ENCODE measurements around the gene KRTAP19-2. TPM values are rescaled to one million over a fixed set of nuclear protein-coding genes. Genes with fewer than 3 reads are reported as not detected.
"Not testable (repeated sequence)": the region's sequence is repeated elsewhere in the genome, so short reads cannot be mapped to it uniquely, and the experiment has no call there.

The KRTAP19-2 gene
- total RNA-seq, 1 experiment from 2014 or later: not detected

DNA sequence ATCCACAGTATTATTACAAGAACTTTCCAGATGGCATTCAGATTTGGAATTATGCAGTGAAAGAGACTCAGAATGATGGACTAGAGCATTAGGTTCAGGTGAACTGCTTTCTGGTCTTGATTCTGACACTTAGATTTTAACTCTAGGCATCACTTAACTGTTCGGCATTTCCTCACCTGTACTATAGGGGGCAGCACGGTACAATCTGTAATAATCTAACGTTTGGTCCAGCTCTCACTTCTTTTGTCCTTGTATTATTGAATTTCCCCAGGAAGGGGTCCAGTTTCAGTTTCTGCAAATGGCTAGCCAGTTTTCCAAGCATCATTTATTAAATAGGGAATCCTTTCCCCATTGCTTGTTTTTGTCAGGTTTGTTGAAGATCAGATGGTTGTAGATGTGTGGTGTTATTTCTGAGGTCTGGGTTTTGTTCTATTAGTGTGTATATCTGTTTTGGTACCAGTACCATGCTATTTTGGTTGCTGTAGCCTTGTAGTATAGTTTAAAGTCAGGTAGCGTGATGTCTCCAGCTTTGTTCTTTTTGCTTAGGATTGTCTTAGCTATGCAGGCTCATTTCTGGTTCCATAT is 18.5 kb upstream of the KRTAP19-2 start:
- H3K27ac ChIP-seq (ENCODE audit: low read depth, low read length, poor library complexity, severe bottlenecking); H3K27me3 ChIP-seq (replicated peaks; ENCODE audit: insufficient read depth, low read depth, low read length, poor library complexity); H3K4me3 ChIP-seq (ENCODE audit: low read depth, low read length, poor library complexity, severe bottlenecking); BruUV-seq (replicated peaks); H3K36me3 ChIP-seq (ENCODE audit: insufficient read depth, low read length, poor library complexity, severe bottlenecking); intact Hi-C loops (cut with micrococcal nuclease; ENCODE audit: unreplicated experiment); H3K4me1 ChIP-seq (ENCODE audit: insufficient read depth, low read length, poor library complexity, severe bottlenecking); POLR2A ChIA-PET (ENCODE audit: low non-redundant PET); H3K9me3 ChIP-seq (ENCODE audit: low read depth, low read length, poor library complexity, severe bottlenecking); CTCF ChIA-PET; DNase-seq (ENCODE audit: low spot score): not testable (repeated sequence)
- TF ChIP-seq CTCF (conservative IDR thresholded peaks at IDR 0.05; ENCODE audit: low read depth, low read length): peak; percentile 35; the same call in 1 of the 2 replicates

GRCh38 chr21:30502041-30502440 is 14.8 kb upstream of the KRTAP19-2 start, which contains the start of gene KRTAP19-5:
Gene KRTAP19-5, minus strand, starts transcription at chr21:30502141. Its CDS starts 51 bp downstream, at chr21:30502090.
- ChIA-PET POLR2A (ENCODE audit: low non-redundant PET) (no interaction called here), CTCF (no interaction called here)
- no peaks in the 10 kb centered on the region for H3K4me1 ChIP-seq (ENCODE audit: insufficient read depth, low read length, poor library complexity, severe bottlenecking)
- no peaks in the 10 kb centered on the region for H3K9me3 ChIP-seq (ENCODE audit: low read depth, low read length, poor library complexity, severe bottlenecking)
- no TSS peak for BruUV-seq (replicated peaks)
- no peak for TF ChIP-seq EZH2 (IDR thresholded peaks at IDR 0.05; ENCODE audit: borderline replicate concordance, low read depth, low read length, poor library complexity, severe bottlenecking)
- TF ChIP-seq CTCF (conservative IDR thresholded peaks at IDR 0.05; ENCODE audit: low read depth, low read length): no peak
- H3K27ac ChIP-seq (ENCODE audit: low read depth, low read length, poor library complexity, severe bottlenecking): no peak within 1 kb of the TSS
- no peak within 1 kb of the TSS for H3K4me3 ChIP-seq (ENCODE audit: low read depth, low read length, poor library complexity, severe bottlenecking)
- H3K27me3 ChIP-seq (replicated peaks; ENCODE audit: insufficient read depth, low read depth, low read length, poor library complexity): no peaks in the 10 kb centered on the region
- no peaks in the 10 kb centered on the region for H3K36me3 ChIP-seq (ENCODE audit: insufficient read depth, low read length, poor library complexity, severe bottlenecking)
- DNase-seq (ENCODE audit: low spot score): no peak
- intact Hi-C loops (cut with micrococcal nuclease; ENCODE audit: unreplicated experiment): no loop called here

GRCh38 chr21:30497065-30497464 is 9.8 kb upstream of the KRTAP19-2 start, which contains the start of gene KRTAP19-4:
Gene KRTAP19-4, minus strand, starts transcription at chr21:30497165. Its CDS starts 55 bp downstream, at chr21:30497110.
- no peaks in the 10 kb centered on the region for H3K27me3 ChIP-seq (replicated peaks; ENCODE audit: insufficient read depth, low read depth, low read length, poor library complexity)
- DNase-seq (ENCODE audit: low spot score): no peak
- no peaks in the 10 kb centered on the region for H3K36me3 ChIP-seq (ENCODE audit: insufficient read depth, low read length, poor library complexity, severe bottlenecking)
- no peak for TF ChIP-seq CTCF (conservative IDR thresholded peaks at IDR 0.05; ENCODE audit: low read depth, low read length)
- no peak for TF ChIP-seq EZH2 (IDR thresholded peaks at IDR 0.05; ENCODE audit: borderline replicate concordance, low read depth, low read length, poor library complexity, severe bottlenecking)
- intact Hi-C loops (cut with micrococcal nuclease; ENCODE audit: unreplicated experiment): no loop called here
- no peaks in the 10 kb centered on the region for H3K4me1 ChIP-seq (ENCODE audit: insufficient read depth, low read length, poor library complexity, severe bottlenecking)
- POLR2A ChIA-PET (ENCODE audit: low non-redundant PET): no interaction called here
- H3K4me3 ChIP-seq (ENCODE audit: low read depth, low read length, poor library complexity, severe bottlenecking): no peak within 1 kb of the TSS
- CTCF ChIA-PET: no interaction called here
- no peak within 1 kb of the TSS for H3K27ac ChIP-seq (ENCODE audit: low read depth, low read length, poor library complexity, severe bottlenecking)
- no TSS peak for BruUV-seq (replicated peaks)
- no peaks in the 10 kb centered on the region for H3K9me3 ChIP-seq (ENCODE audit: low read depth, low read length, poor library complexity, severe bottlenecking)

Data from A673 (cell line).